IMR-90 (cell line): Measurements from ENCODE around the gene DCDC2. TPM values are rescaled to one million over a fixed set of nuclear protein-coding genes. Genes with fewer than 3 reads are reported as not detected.

Experiments used
- ATAC-seq: fragments of 200-7000 bp; cut with Tn5 transposase; 2 replicates; pipeline ENCODE4 v1.9.1; 2020; ENCODE audit warnings: low read depth, mild to moderate bottlenecking, moderate library complexity
- BruUV-seq: library from RNA; stranded (reverse); fragments of 400-500 nt; replicated peaks from 2 replicates; lab custom pipeline; 2021; lab: Mats Ljungman, UMichigan
- CTCF ChIA-PET: fragments of 300-600 bp; formaldehyde crosslinking; extraction: SDS; loops from one replicate; lab custom pipeline; 2021; ENCODE audit warnings: antibody characterized with exemption; lab: Yijun Ruan, JAX
- POLR2A ChIA-PET: fragments of 300-600 bp; sonication (Branson Sonifier 250); formaldehyde crosslinking; loops from one replicate; lab custom pipeline; 2022; ENCODE audit warnings: antibody characterized with exemption; ENCODE audit not compliant: unreplicated experiment; lab: Charles Lee
- DNase-seq: peaks from one replicate; pipeline ENCODE4 v3.0.0; 2013
- H2AFZ ChIP-seq: replicated peaks from 2 replicates; pipeline ENCODE3; 2013; ENCODE audit warnings: low read length, mild to moderate bottlenecking; ENCODE audit not compliant: poor library complexity
- H2AK5ac ChIP-seq: 2 replicates; pipeline ENCODE4 v1.6.1; 2013; ENCODE audit warnings: low read depth, low read length, inconsistent platforms
- H2AK9ac ChIP-seq: replicated peaks from 2 replicates; pipeline ENCODE3; 2013; ENCODE audit warnings: mild to moderate bottlenecking, low read depth, low read length, moderate library complexity; ENCODE audit not compliant: poor library complexity
- H2BK120ac ChIP-seq: 2 replicates; pipeline ENCODE4 v1.6.1; 2013; ENCODE audit warnings: low read depth, low read length, inconsistent platforms
- H2BK15ac ChIP-seq: 3 replicates; pipeline ENCODE4 v1.6.1; 2013; ENCODE audit warnings: low read depth, low read length, inconsistent platforms
- H2BK20ac ChIP-seq: 2 replicates; pipeline ENCODE4 v1.6.1; 2013; ENCODE audit warnings: low read depth, mild to moderate bottlenecking, inconsistent platforms, low read length, moderate library complexity
- H2BK5ac ChIP-seq: 2 replicates; pipeline ENCODE4 v1.6.1; 2013; ENCODE audit warnings: mild to moderate bottlenecking, low read depth, low read length, inconsistent platforms; ENCODE audit not compliant: poor library complexity, severe bottlenecking
- H3K14ac ChIP-seq: replicated peaks from 2 replicates; pipeline ENCODE4 v1.6.1; 2013; ENCODE audit warnings: low read depth, low read length, inconsistent platforms
- H3K18ac ChIP-seq: 2 replicates; pipeline ENCODE4 v1.6.1; 2013; ENCODE audit warnings: low read depth, low read length, control low read depth
- H3K23ac ChIP-seq: 2 replicates; pipeline ENCODE4 v1.6.1; 2013; ENCODE audit warnings: low read depth, low read length, inconsistent platforms
- H3K27ac ChIP-seq: 2 replicates; pipeline ENCODE4 v1.5.1; 2013; ENCODE audit warnings: mild to moderate bottlenecking, control low read depth, low read length; ENCODE audit not compliant: insufficient read depth
- H3K27me3 ChIP-seq: 2 replicates; pipeline ENCODE4 v1.6.1; 2013; ENCODE audit warnings: low read length; ENCODE audit not compliant: control insufficient read depth, insufficient read depth
- H3K36me3 ChIP-seq: 2 replicates; pipeline ENCODE4 v1.6.1; 2013; ENCODE audit warnings: low read length, mixed read lengths; ENCODE audit not compliant: control insufficient read depth, insufficient read depth
- H3K4ac ChIP-seq: 2 replicates; pipeline ENCODE4 v1.6.1; 2013; ENCODE audit warnings: low read depth, low read length, inconsistent platforms
- H3K4me1 ChIP-seq: 2 replicates; pipeline ENCODE4 v1.6.1; 2013; ENCODE audit warnings: low read length, mixed read lengths; ENCODE audit not compliant: control insufficient read depth, insufficient read depth
- H3K4me2 ChIP-seq: 2 replicates; pipeline ENCODE4 v1.6.1; 2013; ENCODE audit warnings: low read depth, mild to moderate bottlenecking, control low read depth, low read length, moderate library complexity
- H3K4me3 ChIP-seq: 2 replicates; pipeline ENCODE4 v1.5.1; 2013; ENCODE audit warnings: low read depth, mild to moderate bottlenecking, control low read depth, low read length, moderate library complexity; ENCODE audit not compliant: insufficient read depth
- H3K56ac ChIP-seq: 2 replicates; pipeline ENCODE4 v1.6.1; 2013; ENCODE audit warnings: low read length, inconsistent platforms; ENCODE audit not compliant: insufficient read depth; ENCODE audit errors: extremely low read depth
- H3K79me1 ChIP-seq, 2 experiments: 2 replicates each; pipeline ENCODE4 v1.6.1; 2013; ENCODE audit warnings: low read length in 2 of 2, inconsistent platforms in 1 of 2, low read depth in 1 of 2
- H3K9ac ChIP-seq: 2 replicates; pipeline ENCODE4 v1.6.1; 2013; ENCODE audit warnings: low read depth, low read length, control low read depth
- H3K9me1 ChIP-seq: 2 replicates; pipeline ENCODE4 v1.6.1; 2013; ENCODE audit warnings: low read length, inconsistent platforms; ENCODE audit not compliant: insufficient read depth
- H3K9me3 ChIP-seq: 2 replicates; pipeline ENCODE4 v1.6.1; 2013; ENCODE audit warnings: low read length; ENCODE audit not compliant: control insufficient read depth, insufficient read depth
- H4K20me1 ChIP-seq: 2 replicates; pipeline ENCODE4 v1.6.1; 2013; ENCODE audit warnings: low read length, inconsistent platforms; ENCODE audit not compliant: insufficient read depth
- H4K5ac ChIP-seq: 2 replicates; pipeline ENCODE4 v1.6.1; 2013; ENCODE audit warnings: mild to moderate bottlenecking, low read depth, low read length, control low read depth
- H4K8ac ChIP-seq, 2 experiments: 2 replicates each; pipeline ENCODE4 v1.6.1; 2013; ENCODE audit warnings: low read depth in 2 of 2, low read length in 2 of 2, control low read depth in 1 of 2, inconsistent platforms in 1 of 2
- H4K91ac ChIP-seq: 2 replicates; pipeline ENCODE4 v1.6.1; 2013; ENCODE audit warnings: low read depth, low read length, inconsistent platforms; ENCODE audit not compliant: insufficient read depth
- CTCF ChIP-seq: conservative IDR thresholded peaks from 2 replicates; pipeline ENCODE4 v1.5.1; 2012; ENCODE audit warnings: mild to moderate bottlenecking, low read depth, low read length, improper control_type of control experiment
- ELK1 ChIP-seq: fragments of 150-350 bp; IDR thresholded peaks from 2 replicates; pipeline ENCODE4 v1.6.1; 2016; ENCODE audit warnings: low read depth, mild to moderate bottlenecking, low read length, moderate library complexity, borderline replicate concordance
- MAZ ChIP-seq: IDR thresholded peaks from 2 replicates; pipeline ENCODE4 v1.6.1; 2012; ENCODE audit warnings: low read depth, mild to moderate bottlenecking, low read length, improper control_type of control experiment, moderate library complexity, borderline replicate concordance
- RAD21 ChIP-seq: IDR thresholded peaks from 2 replicates; pipeline ENCODE4 v1.6.1; 2012; ENCODE audit warnings: low read length, improper control_type of control experiment
- WGBS, 2 experiments: methylation state at CpG; one replicate each; pipeline versions ENCODE4 v1.1.5 to v1.1.7; 2013; ENCODE audit warnings: missing lambda C conversion rate in 2 of 2; ENCODE audit not compliant: insufficient read length in 1 of 2; ENCODE audit errors: extremely low coverage in 2 of 2; 5-methylcytosine and 5-hydroxymethylcytosine counted together
- dilution Hi-C: fragments of 300-500 bp; cut with HindIII; formaldehyde crosslinking; loops from one replicate; pipeline ENCODE4 v1.14.3; 2018; ENCODE audit warnings: low sequenced_read_pairs; ENCODE audit not compliant: unreplicated experiment
- in situ Hi-C: fragments of 300-500 bp; cut with MboI; formaldehyde crosslinking; loops from 3 replicates; pipeline ENCODE4 v1.14.3; 2019; ENCODE audit warnings: low sequenced_read_pairs, inconsistent platforms, mixed read lengths
- intact Hi-C: fragments of 100-400 bp; cut with micrococcal nuclease; formaldehyde crosslinking; loops from 2 replicates; pipeline ENCODE4 v1.10.0; 2022
- polyA plus RNA-seq, 3 experiments: library from polyadenylated mRNA; depleted of rRNA; stranded (reverse); fragments of >200 nt; gene quantifications; 2 replicates each; pipeline ENCODE4 v1.2.3, GENCODE V29; 2012; ENCODE audit warnings: low replicate concordance in 1 of 3
- total RNA-seq: library from RNA; depleted of rRNA; stranded (reverse); fragments of >200 nt; gene quantifications from 2 replicates; pipeline ENCODE4 v1.2.3, GENCODE V29; 2012

The DCDC2 gene
- total and polyA plus RNA-seq, 2 of the 4 experiments (the other 2 are of a cell fraction): not detected

- Histone ChIP-seq H3K9me1 (no peaks in the 10 kb centered on the region), H2AK5ac (no peak overlapping the region), H3K9ac (no peak overlapping the region), H2BK20ac (no peak overlapping the region), H2AK9ac (no peak overlapping the region), H2AFZ (no peak overlapping the region), H4K5ac (no peak overlapping the region), H4K20me1 (no peaks in the 10 kb centered on the region), H3K18ac (no peak overlapping the region), H3K4me1 (no peaks in the 10 kb centered on the region), H2BK5ac (no peak overlapping the region), H3K36me3 (no peaks in the 10 kb centered on the region), H3K27ac (no peak overlapping the region), H3K4me2 (no peak overlapping the region), H3K79me1 (no peaks in the 10 kb centered on the region), H2BK120ac (no peak overlapping the region), H4K8ac (no peak overlapping the region), H3K9me3 (no peaks in the 10 kb centered on the region), H3K4ac (no peak overlapping the region), H3K27me3 (no peaks in the 10 kb centered on the region), H4K91ac (no peak overlapping the region), H3K4me3 (no peak overlapping the region), H3K23ac (no peak overlapping the region), H2BK15ac (no peak overlapping the region), H3K56ac (no peak overlapping the region), H3K14ac (no peak overlapping the region)
- TF ChIP-seq MAZ: no peak
- no peak for TF ChIP-seq ELK1
- TF ChIP-seq CTCF: no peak
- TF ChIP-seq RAD21: no peak
- intact Hi-C loops: no loop called here
- CTCF ChIA-PET: interaction anchor here (0.6 to 0.8 kb wide), 2 partner anchors 17 to 32 kb away, joined by 3 to 6 read pairs; no protein-coding TSS in a partner anchor
- no CpG with 5 or more reads among the region's 2 CpGs for WGBS, 2 experiments
- dilution Hi-C loops: no loop called here
- no peak for ATAC-seq
- POLR2A ChIA-PET: no interaction called here
- in situ Hi-C loops: no loop called here
- DNase-seq: no peak
- BruUV-seq: no TSS peak
Measured at GRCh38 chr6:24332317-24332716, 25.5 kb downstream of the DCDC2 start.
